Activated CD8-positive, alpha-beta T cell treated with anti-CD3 and anti-CD28 coated beads, Interleukin-2, amount 10 ng/mL, durations not matched to agents 7 days and 5 days (primary cell): Measurements from ENCODE around the gene HMG20A. TPM values are rescaled to one million over a fixed set of nuclear protein-coding genes. Genes with fewer than 3 reads are reported as not detected.

Experiments
- ATAC-seq: fragments of 150-1000 bp; cut with Tn5 transposase; one replicate; pipeline ENCODE4 v1.10.0; 2021; ENCODE audit warnings: moderate library complexity
- CTCF ChIA-PET: fragments of 350-600 bp; sonication (Branson Sonifier 250); formaldehyde crosslinking; loops from one replicate; lab custom pipeline; 2021; ENCODE audit warnings: antibody characterized with exemption; lab: Charles Lee
- POLR2A ChIA-PET: fragments of 350-600 bp; sonication (Branson Sonifier 250); formaldehyde crosslinking; loops from one replicate; lab custom pipeline; 2021; ENCODE audit warnings: antibody characterized with exemption; lab: Charles Lee
- DNase-seq: peaks from one replicate; pipeline ENCODE4 v3.0.0-alpha.2; 2020
- H3K27ac Mint-ChIP-seq: one replicate; pipeline ENCODE4 v1.8.0; 2021; ENCODE audit warnings: mild to moderate bottlenecking, mixed read lengths
- H3K27me3 Mint-ChIP-seq: one replicate; pipeline ENCODE4 v1.8.0; 2021; ENCODE audit warnings: low read depth, mixed read lengths
- H3K36me3 Mint-ChIP-seq: one replicate; pipeline ENCODE4 v1.8.0; 2021; ENCODE audit warnings: low read depth, mixed read lengths
- H3K4me1 Mint-ChIP-seq: one replicate; pipeline ENCODE4 v1.8.0; 2021; ENCODE audit warnings: low read depth, mixed read lengths
- H3K4me3 Mint-ChIP-seq: one replicate; pipeline ENCODE4 v1.8.0; 2021; ENCODE audit warnings: mild to moderate bottlenecking, mixed read lengths
- H3K9me3 Mint-ChIP-seq: one replicate; pipeline ENCODE4 v1.8.0; 2022; ENCODE audit warnings: mixed read lengths; ENCODE audit not compliant: insufficient read depth
- total RNA-seq, 2 experiments: library from RNA; stranded (reverse); gene quantifications; one replicate each; pipeline ENCODE4 v1.2.3, GENCODE V29; 2021

The HMG20A gene
- total RNA-seq = 10 to 100 TPM; 47.5 to 51.7 TPM

DNA sequence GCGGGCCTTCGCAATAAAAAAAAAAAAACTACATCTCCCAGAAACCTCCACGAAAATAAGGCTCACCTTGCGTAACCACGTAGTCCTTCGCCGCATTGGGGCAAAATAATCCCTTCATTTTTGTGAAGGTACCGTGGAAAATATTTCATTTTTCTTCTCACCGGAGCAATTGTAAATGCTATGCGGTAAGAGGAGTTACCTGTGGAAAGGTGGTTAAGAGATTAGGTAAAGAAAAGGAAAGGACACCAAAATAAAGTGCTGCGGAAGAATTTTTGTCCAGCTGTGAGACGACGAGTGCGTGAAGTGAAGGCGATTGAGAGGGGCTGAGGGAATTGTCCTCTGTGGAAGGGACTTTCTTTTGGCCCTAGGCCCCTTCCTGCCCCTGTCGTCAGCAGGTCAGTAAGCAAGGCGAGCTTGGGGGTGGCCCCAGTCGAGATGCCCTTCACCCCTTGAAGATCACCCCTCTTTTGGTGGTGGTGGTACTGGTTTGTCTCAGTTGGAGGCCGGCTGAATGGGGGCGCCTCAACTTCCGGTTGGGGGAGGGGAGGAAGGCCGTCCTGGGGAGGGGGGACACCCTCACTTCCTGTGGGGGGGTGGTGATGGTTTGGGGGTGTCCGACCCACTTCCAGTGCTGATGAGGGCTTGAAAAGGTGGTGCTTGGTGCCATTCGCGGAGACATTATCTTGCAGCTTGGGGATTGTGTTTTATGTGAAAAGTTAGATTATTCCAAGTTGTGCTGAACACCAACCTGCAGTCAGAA, at the start of gene HMG20A:
HMG20A (plus strand) TSS at position 279 of the 760 bp plus-strand sequence. CDS start 37,520 bp downstream, outside the sequence.
- no peaks in the 10 kb centered on the region for H3K27me3 Mint-ChIP-seq
- H3K4me3 Mint-ChIP-seq = peak within 1 kb of the TSS; percentile 97
- ATAC-seq (peak; percentile 50), DNase-seq (peak; percentile 70)
- peak within 1 kb of the TSS; percentile 99 for H3K27ac Mint-ChIP-seq
- peaks cover 15% of the 10 kb centered on the region for H3K36me3 Mint-ChIP-seq
- no peaks in the 10 kb centered on the region for H3K9me3 Mint-ChIP-seq
- ChIA-PET POLR2A (interaction anchor here (0.6 to 1.0 kb wide), 5 partner anchors 11 to 479 kb away, joined by 3 to 4 read pairs (median 3); no protein-coding TSS in a partner anchor), CTCF (interaction anchor here (1.6 to 2.5 kb wide), 5 partner anchors 10 to 234 kb away, joined by 5 to 13 read pairs (median 7); no protein-coding TSS in a partner anchor)
- H3K4me1 Mint-ChIP-seq = peaks cover 49% of the 10 kb centered on the region

DNA sequence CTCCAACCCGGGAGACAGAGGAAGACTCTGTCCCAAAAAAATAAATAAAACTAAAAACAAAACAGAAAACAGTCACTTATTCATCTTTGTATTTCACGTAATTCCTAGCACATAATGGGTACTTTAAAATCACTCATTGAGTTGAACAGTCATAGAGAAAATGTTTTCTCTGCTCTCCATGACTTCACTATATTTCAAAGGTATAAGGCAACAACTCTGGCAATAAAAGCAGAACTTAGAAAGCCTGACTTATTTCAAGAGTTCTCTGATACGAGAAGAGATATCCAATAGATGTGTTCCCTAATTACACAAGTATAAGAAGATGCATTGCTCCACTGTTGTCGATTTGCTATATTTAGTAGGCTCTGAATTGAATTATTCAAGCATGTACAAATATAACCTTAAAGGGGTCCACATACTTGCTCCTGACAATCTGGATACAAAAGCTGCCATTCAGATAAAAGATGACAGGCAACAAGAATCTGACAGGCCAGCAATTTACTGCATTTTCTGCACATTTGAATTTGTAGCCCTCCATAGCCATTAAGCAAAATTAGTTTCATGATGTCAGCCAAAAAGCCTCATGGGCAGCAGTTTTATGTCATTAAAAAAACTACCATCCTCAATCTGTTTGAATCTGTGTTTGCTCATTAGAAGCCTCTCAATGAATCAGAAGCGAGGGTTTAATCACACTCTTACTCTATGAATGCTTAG, 48.7 kb upstream of the HMG20A start:
- Mint-ChIP-seq H3K9me3 (no peaks in the 10 kb centered on the region), H3K4me3 (no peak overlapping the region), H3K36me3 (no peaks in the 10 kb centered on the region), H3K27ac (no peak overlapping the region), H3K27me3 (no peaks in the 10 kb centered on the region), H3K4me1 (peaks cover 5% of the 10 kb centered on the region)
- ATAC-seq (no peak), DNase-seq (no peak)
- POLR2A ChIA-PET = no interaction called here
- CTCF ChIA-PET = no interaction called here

DNA sequence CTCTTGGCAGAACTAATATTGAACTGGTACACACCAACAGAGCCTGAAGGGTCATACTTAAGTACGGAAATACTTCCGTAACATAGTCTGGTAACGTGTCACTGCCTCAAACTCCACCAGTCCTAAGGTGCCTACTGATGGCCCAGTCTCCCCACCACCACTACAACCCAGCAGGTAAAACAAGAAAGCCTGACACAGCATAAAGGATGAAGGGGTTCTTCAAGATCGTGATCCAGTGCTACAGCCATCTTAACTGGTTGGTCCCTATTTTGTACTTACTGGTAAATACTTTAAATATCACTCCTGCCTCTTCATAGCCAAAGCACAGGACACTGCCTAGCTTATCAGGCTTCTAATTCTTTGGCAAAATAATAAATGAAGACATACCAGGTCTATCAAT, 47.2 kb upstream of the HMG20A start:
- H3K36me3 Mint-ChIP-seq = no peaks in the 10 kb centered on the region
- ATAC-seq (no peak), DNase-seq (no peak)
- H3K27me3 Mint-ChIP-seq = no peaks in the 10 kb centered on the region
- H3K27ac Mint-ChIP-seq = no peak overlapping the region
- POLR2A ChIA-PET = no interaction called here
- CTCF ChIA-PET = no interaction called here
- H3K4me1 Mint-ChIP-seq = peaks cover 5% of the 10 kb centered on the region
- no peak overlapping the region for H3K4me3 Mint-ChIP-seq
- no peaks in the 10 kb centered on the region for H3K9me3 Mint-ChIP-seq

DNA sequence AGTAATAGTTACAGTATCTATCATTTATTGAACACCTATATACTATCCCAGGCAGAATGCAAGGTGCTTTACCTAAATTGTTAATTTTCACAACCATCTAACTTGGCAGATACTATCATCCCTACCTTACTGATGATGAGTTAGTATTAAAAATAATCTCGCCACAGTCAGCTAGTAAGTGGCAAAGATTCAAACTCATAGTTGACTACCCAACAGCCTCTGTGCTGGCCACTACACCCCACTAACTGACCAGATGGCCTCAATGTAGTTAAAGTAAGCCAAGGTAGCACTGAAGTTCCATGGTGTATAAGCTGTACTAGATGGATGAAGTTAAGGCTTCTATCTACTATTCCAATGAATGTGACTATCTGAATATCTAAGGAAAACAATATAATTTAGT, 45.6 kb upstream of the HMG20A start:
- Mint-ChIP-seq H3K9me3 (no peaks in the 10 kb centered on the region), H3K4me3 (no peak overlapping the region), H3K36me3 (no peaks in the 10 kb centered on the region), H3K4me1 (peaks cover 5% of the 10 kb centered on the region), H3K27ac (no peak overlapping the region), H3K27me3 (no peaks in the 10 kb centered on the region)
- DNase-seq = no peak
- POLR2A ChIA-PET = no interaction called here
- CTCF ChIA-PET = interaction anchor here (1.4 kb wide), 1 partner anchor 51 kb away, joined by 3 read pairs; no protein-coding TSS in a partner anchor
- ATAC-seq = no peak

DNA sequence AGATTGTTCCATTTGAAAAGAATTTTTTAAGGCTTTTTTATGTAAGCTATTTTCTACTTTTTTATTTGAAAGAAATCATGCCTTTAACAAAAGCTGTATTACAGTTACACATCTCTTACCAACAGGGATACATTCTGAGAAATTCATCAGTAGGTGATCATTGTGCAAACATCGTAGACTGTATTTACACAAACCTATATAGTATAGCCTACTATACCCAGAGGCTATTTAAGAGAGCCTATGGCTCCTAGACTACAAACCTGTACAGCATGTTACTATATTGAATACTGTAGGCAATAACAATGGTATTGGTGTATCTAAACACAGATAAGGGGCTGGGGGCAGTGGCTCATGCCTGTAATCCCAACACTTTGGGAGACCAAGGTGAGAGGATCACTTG, 43.9 kb upstream of the HMG20A start:
- ChIA-PET CTCF (no interaction called here), POLR2A (no interaction called here)
- peaks cover 2% of the 10 kb centered on the region for H3K36me3 Mint-ChIP-seq
- DNase-seq (no peak), ATAC-seq (no peak)
- no peaks in the 10 kb centered on the region for H3K9me3 Mint-ChIP-seq
- H3K4me3 Mint-ChIP-seq = no peak overlapping the region
- H3K4me1 Mint-ChIP-seq = peaks cover 5% of the 10 kb centered on the region
- H3K27ac Mint-ChIP-seq = no peak overlapping the region
- no peaks in the 10 kb centered on the region for H3K27me3 Mint-ChIP-seq

DNA sequence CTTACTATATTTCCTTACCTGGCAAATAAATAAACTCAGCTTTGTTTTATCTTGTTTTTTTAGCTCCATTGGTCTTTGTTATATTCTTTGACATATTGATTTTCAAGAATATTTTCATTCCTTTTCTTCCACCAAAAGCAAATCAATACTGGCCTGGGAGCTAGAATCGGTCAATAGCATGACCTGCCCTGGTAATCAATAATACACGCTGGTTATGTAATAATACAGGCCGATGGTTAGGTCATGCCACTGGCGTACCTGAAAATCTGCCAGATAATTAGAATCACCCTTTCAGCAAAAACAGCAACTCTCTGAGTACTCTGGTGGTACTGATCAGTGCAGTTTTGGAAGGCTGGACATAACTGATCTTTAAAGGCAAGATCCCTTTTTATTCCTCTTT, 40.7 kb upstream of the HMG20A start:
- DNase-seq = no peak
- Mint-ChIP-seq H3K4me1 (peaks cover 15% of the 10 kb centered on the region), H3K36me3 (peaks cover 2% of the 10 kb centered on the region), H3K9me3 (no peaks in the 10 kb centered on the region), H3K4me3 (no peak overlapping the region), H3K27ac (no peak overlapping the region), H3K27me3 (no peaks in the 10 kb centered on the region)
- ChIA-PET CTCF (no interaction called here), POLR2A (no interaction called here)
- ATAC-seq = no peak

DNA sequence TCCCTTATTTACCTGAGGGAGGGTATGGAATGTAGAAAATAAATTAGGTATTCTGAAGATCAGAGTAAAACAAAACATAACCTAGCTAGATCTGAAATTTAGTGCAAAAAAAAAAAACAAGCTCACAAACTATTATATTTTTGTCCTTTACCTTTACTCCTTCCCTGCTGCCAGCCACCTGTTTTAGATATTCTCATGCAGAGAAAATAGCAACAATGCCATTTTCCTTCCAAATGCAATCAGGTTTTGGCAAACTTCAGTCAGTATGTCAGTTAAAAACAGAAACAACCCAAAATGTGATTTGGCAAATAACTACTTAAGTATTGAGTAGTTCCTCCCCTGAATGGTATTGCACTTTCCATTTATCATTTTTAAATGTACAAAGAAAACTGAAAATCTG, 36.6 kb upstream of the HMG20A start:
- Mint-ChIP-seq H3K4me3 (no peak overlapping the region), H3K27me3 (no peaks in the 10 kb centered on the region), H3K9me3 (no peaks in the 10 kb centered on the region), H3K36me3 (peaks cover 2% of the 10 kb centered on the region), H3K4me1 (peaks cover 14% of the 10 kb centered on the region), H3K27ac (no peak overlapping the region)
- no peak for ATAC-seq
- POLR2A ChIA-PET = no interaction called here
- no peak for DNase-seq
- CTCF ChIA-PET = interaction anchor here (0.9 to 1.5 kb wide), 3 partner anchors 11 to 197 kb away, joined by 3 to 5 read pairs (median 4); no protein-coding TSS in a partner anchor

DNA sequence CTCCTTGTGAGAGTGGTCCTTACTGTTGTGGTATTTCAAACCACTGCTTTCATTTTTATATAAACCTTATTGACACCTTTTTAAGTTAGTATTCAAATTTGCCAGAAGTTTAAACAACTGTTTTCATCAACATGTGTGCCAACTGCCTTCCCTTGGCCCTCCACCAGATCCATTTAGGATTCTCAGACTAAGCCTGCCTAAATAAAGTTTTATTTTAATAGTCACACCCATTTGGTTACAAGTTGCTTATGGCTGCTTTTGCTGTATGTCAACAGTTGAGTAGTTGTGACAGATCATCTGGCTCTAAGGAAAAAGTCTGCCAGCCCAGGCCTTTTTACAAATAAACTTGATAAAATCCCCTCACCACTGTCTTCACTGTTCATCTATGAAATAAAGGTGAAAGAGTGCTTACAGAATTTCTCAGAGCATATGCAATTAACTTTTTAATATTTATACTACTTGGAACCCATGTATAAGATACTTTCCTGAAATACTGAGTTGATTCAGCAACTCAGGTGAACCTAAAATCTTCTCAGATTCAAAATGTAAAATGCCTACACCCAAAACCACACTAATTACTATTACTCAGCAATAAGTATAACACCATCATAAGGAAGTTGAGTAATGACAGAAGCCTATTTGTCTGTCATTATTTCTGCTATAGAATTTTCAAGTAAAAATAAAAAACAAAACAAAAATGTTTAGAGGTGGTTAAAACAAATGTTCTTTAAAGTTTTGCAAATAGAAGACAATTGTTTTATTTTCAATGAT, 35.9 kb upstream of the HMG20A start:
- Mint-ChIP-seq H3K27me3 (no peaks in the 10 kb centered on the region), H3K9me3 (no peaks in the 10 kb centered on the region), H3K4me3 (no peak overlapping the region), H3K36me3 (peaks cover 2% of the 10 kb centered on the region), H3K4me1 (peaks cover 14% of the 10 kb centered on the region), H3K27ac (no peak overlapping the region)
- ATAC-seq (no peak), DNase-seq (no peak)
- ChIA-PET POLR2A (no interaction called here), CTCF (interaction anchor here (0.9 kb wide), 1 partner anchor 42 kb away, joined by 3 read pairs; no protein-coding TSS in a partner anchor)

DNA sequence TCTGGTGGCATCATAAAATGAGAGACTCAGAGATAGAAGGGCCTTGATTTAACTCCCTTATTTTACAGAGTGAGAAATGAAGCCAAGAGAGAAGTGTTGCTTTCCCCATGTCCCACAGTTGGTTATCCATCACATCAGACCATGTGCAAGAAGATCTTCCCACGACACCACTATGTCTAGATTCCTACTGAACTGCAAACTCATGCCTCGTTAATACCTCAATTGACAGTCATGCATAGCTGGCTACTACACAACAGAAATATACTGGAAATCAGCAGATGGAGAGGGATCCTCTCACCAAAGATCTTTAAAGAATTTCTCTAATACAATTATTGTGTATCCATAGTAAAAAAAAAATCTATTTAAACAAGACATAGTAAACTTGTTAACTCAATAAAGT, 34.1 kb upstream of the HMG20A start:
- H3K27me3 Mint-ChIP-seq = no peaks in the 10 kb centered on the region
- ChIA-PET CTCF (no interaction called here), POLR2A (no interaction called here)
- ATAC-seq = no peak
- no peaks in the 10 kb centered on the region for H3K9me3 Mint-ChIP-seq
- H3K4me3 Mint-ChIP-seq = no peak overlapping the region
- peaks cover 14% of the 10 kb centered on the region for H3K4me1 Mint-ChIP-seq
- DNase-seq = no peak
- H3K27ac Mint-ChIP-seq = no peak overlapping the region
- H3K36me3 Mint-ChIP-seq = no peaks in the 10 kb centered on the region

DNA sequence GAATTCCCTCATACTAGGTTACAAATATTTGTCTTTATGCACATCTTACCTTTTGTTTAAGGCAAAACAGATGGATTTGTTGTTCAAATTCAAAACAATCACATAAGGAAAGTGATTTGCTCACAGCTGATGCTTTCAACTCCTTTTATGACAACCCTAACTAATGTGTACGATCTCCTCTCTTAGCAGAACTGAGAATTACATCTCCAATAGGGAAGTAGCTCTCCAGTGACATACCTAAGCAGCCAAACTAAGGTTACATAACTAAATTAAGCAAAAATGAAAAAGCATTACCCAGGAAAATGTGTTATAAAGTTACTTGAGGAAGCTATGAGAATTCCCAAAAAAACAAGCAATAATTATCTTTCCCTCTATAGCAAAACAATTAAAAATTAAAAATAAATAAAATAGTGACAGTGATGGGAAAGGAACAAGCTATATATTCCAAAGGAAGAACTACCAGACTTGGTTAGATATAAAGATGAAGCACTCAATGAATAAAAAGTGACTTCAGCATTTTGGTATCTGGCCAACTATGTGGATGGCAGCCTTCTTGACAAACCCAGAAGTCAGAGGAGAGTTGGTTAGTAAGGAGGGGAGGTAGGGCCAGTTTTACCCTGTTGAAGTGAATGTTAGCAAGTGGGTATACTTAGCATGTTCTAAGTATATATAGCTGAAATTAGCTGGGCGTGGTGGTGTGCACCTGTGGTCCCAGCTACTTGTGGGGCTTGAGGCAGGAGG, 33.2 kb upstream of the HMG20A start:
- POLR2A ChIA-PET = no interaction called here
- ATAC-seq (no peak), DNase-seq (no peak)
- H3K27me3 Mint-ChIP-seq = no peaks in the 10 kb centered on the region
- no peak overlapping the region for H3K4me3 Mint-ChIP-seq
- no peak overlapping the region for H3K27ac Mint-ChIP-seq
- CTCF ChIA-PET = interaction anchor here (0.6 kb wide), 1 partner anchor 906 kb away, joined by 3 read pairs; no protein-coding TSS in a partner anchor
- no peaks in the 10 kb centered on the region for H3K36me3 Mint-ChIP-seq
- no peaks in the 10 kb centered on the region for H3K9me3 Mint-ChIP-seq
- H3K4me1 Mint-ChIP-seq = peaks cover 14% of the 10 kb centered on the region

DNA sequence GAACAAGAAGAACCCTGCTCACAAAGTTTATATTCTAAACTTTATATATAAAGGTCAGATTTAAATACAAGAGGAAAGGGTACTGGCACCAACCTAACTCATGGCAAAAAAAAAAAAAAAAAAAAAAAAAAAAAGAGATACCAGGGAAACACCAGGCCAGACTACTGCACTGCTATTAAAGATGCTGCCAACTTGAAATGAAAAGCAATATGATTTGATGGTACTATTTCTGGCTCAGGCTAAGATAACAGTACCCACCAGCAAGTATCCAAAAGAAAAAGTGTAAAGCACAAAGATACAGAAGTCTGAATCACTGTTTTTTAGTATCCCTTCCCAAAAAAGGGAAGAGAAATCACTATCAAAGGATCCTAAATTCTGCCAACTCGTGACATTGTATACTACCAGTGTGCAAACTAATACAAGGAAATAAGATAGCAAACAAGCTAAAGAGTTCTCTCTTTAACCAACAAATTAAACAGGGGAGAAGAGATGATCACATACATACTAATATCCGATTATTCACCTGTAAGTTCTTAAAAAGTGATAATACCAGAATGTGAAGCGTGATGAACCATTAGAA, 29.2 kb upstream of the HMG20A start:
- H3K27me3 Mint-ChIP-seq = no peaks in the 10 kb centered on the region
- peaks cover 6% of the 10 kb centered on the region for H3K36me3 Mint-ChIP-seq
- no peak overlapping the region for H3K4me3 Mint-ChIP-seq
- ChIA-PET POLR2A (no interaction called here), CTCF (no interaction called here)
- ATAC-seq = no peak
- no peak for DNase-seq
- no peaks in the 10 kb centered on the region for H3K4me1 Mint-ChIP-seq
- no peak overlapping the region for H3K27ac Mint-ChIP-seq
- H3K9me3 Mint-ChIP-seq = peaks cover 21% of the 10 kb centered on the region
